NCI-H2081 treated with DMSO at 0.1 percent for 48 hours (cell line): ENCODE data around the gene TIAM2.
"Not testable (repeated sequence)": the region's sequence is repeated elsewhere in the genome, so short reads cannot be mapped to it uniquely, and the experiment has no call there.

Experiments used
- DNase-seq: peaks from one replicate; lab custom pipeline; 2025; lab: John Stamatoyannopoulos, UW

Gene TIAM2

GRCh38 chr6:155196911-155197310 is 201.8 kb downstream of the TIAM2 start:
- no peak for DNase-seq

- DNase-seq = no peak
These were observed 202.8 kb downstream of the TIAM2 start for GRCh38 chr6:155197932-155198331.

- no peak for DNase-seq
These were observed 204.9 kb downstream of the TIAM2 start for GRCh38 chr6:155200012-155200411.

GRCh38 chr6:155201461-155202226 is 206.5 kb downstream of the TIAM2 start:
- peak; percentile 79 for DNase-seq

GRCh38 chr6:155207223-155207622 is 212.1 kb downstream of the TIAM2 start:
- no peak for DNase-seq

GRCh38 chr6:155212106-155212505 is 217.0 kb downstream of the TIAM2 start:
- DNase-seq = no peak

- no peak for DNase-seq
These were observed 217.7 kb downstream of the TIAM2 start for GRCh38 chr6:155212616-155213380.

- DNase-seq = no peak
These were observed 218.7 kb downstream of the TIAM2 start for GRCh38 chr6:155213611-155214372.

GRCh38 chr6:155215906-155216305 is 220.8 kb downstream of the TIAM2 start:
- DNase-seq = no peak

- peak; percentile 82 for DNase-seq
These were observed 221.4 kb downstream of the TIAM2 start for GRCh38 chr6:155216312-155217046.

GRCh38 chr6:155218711-155219110 is 223.6 kb downstream of the TIAM2 start:
- not testable (repeated sequence) for DNase-seq

GRCh38 chr6:155219299-155219698 is 224.2 kb downstream of the TIAM2 start:
- no peak for DNase-seq

- DNase-seq = no peak
These were observed 224.8 kb downstream of the TIAM2 start for GRCh38 chr6:155219858-155220301.

- no peak for DNase-seq
These were observed 226.0 kb downstream of the TIAM2 start for GRCh38 chr6:155221086-155221485.

- no peak for DNase-seq
These were observed 227.4 kb downstream of the TIAM2 start for GRCh38 chr6:155222506-155222905.

- DNase-seq = no peak
These were observed 228.7 kb downstream of the TIAM2 start for GRCh38 chr6:155223646-155224451.

- DNase-seq = no peak
These were observed 229.5 kb downstream of the TIAM2 start for GRCh38 chr6:155224618-155225017.

GRCh38 chr6:155227046-155227445 is 231.9 kb downstream of the TIAM2 start:
- no peak for DNase-seq

- DNase-seq = no peak
These were observed 233.5 kb downstream of the TIAM2 start for GRCh38 chr6:155228546-155229166.

GRCh38 chr6:155230975-155231374 is 235.9 kb downstream of the TIAM2 start:
- DNase-seq = not testable (repeated sequence)
